K562 (cell line): ENCODE data around the gene SLC9A1. TPM values are rescaled to one million over a fixed set of nuclear protein-coding genes. Genes with fewer than 3 reads are reported as not detected.

Source experiments
- BCOR ChIP-seq: fragments of 450-650 bp; IDR thresholded peaks from 2 replicates; pipeline ENCODE4 v1.6.1; 2016
- CEBPG ChIP-seq, 3 experiments: fragments of 200-800 bp in 1 of 3; sonication (Bioruptor generic) in 1 of 3; sonication (generic) in 1 of 3; formaldehyde crosslinking in 1 of 3; IDR thresholded peaks in 2 of 3; conservative IDR thresholded peaks in 1 of 3; 2 replicates each; pipeline versions ENCODE4 v1.6.1 to v1.8.0; 2016 to 2022; ENCODE audit warnings: missing compliant biosample characterization in 2 of 3, missing genetic modification characterization in 2 of 3, mild to moderate bottlenecking in 1 of 3, missing genetic modification reagents in 1 of 3
- CREB1 ChIP-seq, 2 experiments: sonication (generic) in 1 of 2; formaldehyde crosslinking in 1 of 2; IDR thresholded peaks; 2 replicates each; pipeline versions ENCODE4 v1.6.1 to v1.8.0; 2012 to 2022; ENCODE audit warnings: inconsistent platforms in 1 of 2, mild to moderate bottlenecking in 1 of 2, missing genetic modification reagents in 1 of 2, moderate library complexity in 1 of 2
- EWSR1 ChIP-seq: fragments of 450-650 bp; IDR thresholded peaks from 2 replicates; pipeline ENCODE4 v1.6.1; 2018; ENCODE audit warnings: borderline replicate concordance, mild to moderate bottlenecking, low read depth, moderate library complexity; ENCODE audit not compliant: partially characterized antibody
- FOXK2 ChIP-seq, 2 experiments: fragments of 450-650 bp; IDR thresholded peaks in 1 of 2; conservative IDR thresholded peaks in 1 of 2; 2 replicates each; pipeline ENCODE4 v1.6.1; 2016; ENCODE audit warnings: low read depth in 2 of 2, mild to moderate bottlenecking in 1 of 2
- HMG20A ChIP-seq: fragments of 450-650 bp; formaldehyde crosslinking; conservative IDR thresholded peaks from 2 replicates; pipeline ENCODE4 v1.4.0; 2020; ENCODE audit warnings: mild to moderate bottlenecking, mixed read lengths
- JUN ChIP-seq, 2 experiments: sonication (generic) in 1 of 2; formaldehyde crosslinking in 1 of 2; IDR thresholded peaks; 2 replicates each; pipeline versions ENCODE4 v1.6.1 to v1.8.0; 2012 to 2022; ENCODE audit warnings: borderline replicate concordance in 2 of 2, mild to moderate bottlenecking in 2 of 2, improper control_type of control experiment in 1 of 2, low read depth in 1 of 2, low read length in 1 of 2, missing genetic modification reagents in 1 of 2
- TOE1 ChIP-seq, 2 experiments: fragments of 450-650 bp in 1 of 2; sonication (generic) in 1 of 2; formaldehyde crosslinking in 1 of 2; IDR thresholded peaks; 2 replicates each; pipeline versions ENCODE4 v1.7.1 to v1.8.0; 2016 to 2022; ENCODE audit warnings: borderline replicate concordance in 2 of 2, mild to moderate bottlenecking in 2 of 2, antibody characterized with exemption in 1 of 2, inconsistent platforms in 1 of 2, low read depth in 1 of 2, missing genetic modification reagents in 1 of 2, moderate library complexity in 1 of 2
- ZFX ChIP-seq: sonication (generic); formaldehyde crosslinking; IDR thresholded peaks from 2 replicates; pipeline ENCODE4 v1.8.0; 2022; ENCODE audit warnings: mild to moderate bottlenecking, missing genetic modification reagents, moderate library complexity
- ZNF197 ChIP-seq: fragments of 200-800 bp; sonication (Bioruptor generic); IDR thresholded peaks from 2 replicates; pipeline ENCODE4 v1.6.1; 2016; ENCODE audit warnings: low read depth, missing genetic modification characterization, missing compliant biosample characterization
- ZNF232 ChIP-seq: sonication (generic); formaldehyde crosslinking; IDR thresholded peaks from 2 replicates; pipeline ENCODE4 v1.8.0; 2022; ENCODE audit warnings: mild to moderate bottlenecking, missing genetic modification reagents
- ZNF384 ChIP-seq: IDR thresholded peaks from 2 replicates; pipeline ENCODE4 v1.6.1; 2012; ENCODE audit warnings: low read depth, low read length, improper control_type of control experiment
- ZZZ3 ChIP-seq: fragments of 450-650 bp; IDR thresholded peaks from 2 replicates; pipeline ENCODE4 v1.6.1; 2016; ENCODE audit warnings: antibody characterized with exemption, mild to moderate bottlenecking, moderate library complexity
- polyA plus RNA-seq, 8 experiments: library from polyadenylated mRNA; depleted of rRNA in 4 of 8; stranded (reverse) in 5 of 8; unstranded in 3 of 8; fragments of >200 nt; fragmentation: Nextera tagmentation in 2 of 8; fragmentation: Illumina TruSeq in 1 of 8; extraction: Ambion mirVana in 2 of 8; extraction: Trizol in 1 of 8; gene quantifications; 2 replicates each; pipeline versions ENCODE4 v1.2.1 to v1.2.3, GENCODE V29; 2011 to 2014; ENCODE audit warnings: inconsistent platforms in 1 of 8, missing spikeins in 1 of 8
- total RNA-seq, 7 experiments: library from RNA; depleted of rRNA in 6 of 7; stranded (reverse); fragments of >200 nt in 6 of 7; fragmentation: Illumina TruSeq in 2 of 7; extraction: Trizol in 2 of 7; gene quantifications; 2 replicates each; pipeline versions ENCODE4 v1.2.1 to v1.2.3, GENCODE V29; 2011 to 2021; ENCODE audit warnings: low replicate concordance in 1 of 7
- TF ChIP-seq, protein P1 (sequence below): fragments of 200-800 bp; sonication (Bioruptor generic); IDR thresholded peaks from 2 replicates; pipeline ENCODE4 v1.6.1; 2017; ENCODE audit warnings: missing genetic modification characterization, missing compliant biosample characterization
- TF ChIP-seq, protein P2 (sequence below): fragments of 450-650 bp; IDR thresholded peaks from 2 replicates; pipeline ENCODE4 v1.6.1; 2017; ENCODE audit warnings: antibody characterized with exemption
- TF ChIP-seq, protein P3 (sequence below): fragments of 450-650 bp; IDR thresholded peaks from 2 replicates; pipeline ENCODE4 v1.6.1; 2016
- TF ChIP-seq, protein P4 (sequence below): fragments of 250-450 bp; sonication (Bioruptor Pico); IDR thresholded peaks from 2 replicates; pipeline ENCODE4 v1.4.0; 2020; ENCODE audit warnings: mild to moderate bottlenecking
- TF ChIP-seq, protein P5 (sequence below), 2 experiments: fragments of 450-650 bp; IDR thresholded peaks; 2 replicates each; pipeline ENCODE4 v1.6.1; 2016

The SLC9A1 gene
- total and polyA plus RNA-seq, 9 of the 15 experiments (the other 6 are each of a cell fraction or from before 2014, with no cell fraction given), result 0.59 to 14.4 (median 2.0) TPM

DNA sequence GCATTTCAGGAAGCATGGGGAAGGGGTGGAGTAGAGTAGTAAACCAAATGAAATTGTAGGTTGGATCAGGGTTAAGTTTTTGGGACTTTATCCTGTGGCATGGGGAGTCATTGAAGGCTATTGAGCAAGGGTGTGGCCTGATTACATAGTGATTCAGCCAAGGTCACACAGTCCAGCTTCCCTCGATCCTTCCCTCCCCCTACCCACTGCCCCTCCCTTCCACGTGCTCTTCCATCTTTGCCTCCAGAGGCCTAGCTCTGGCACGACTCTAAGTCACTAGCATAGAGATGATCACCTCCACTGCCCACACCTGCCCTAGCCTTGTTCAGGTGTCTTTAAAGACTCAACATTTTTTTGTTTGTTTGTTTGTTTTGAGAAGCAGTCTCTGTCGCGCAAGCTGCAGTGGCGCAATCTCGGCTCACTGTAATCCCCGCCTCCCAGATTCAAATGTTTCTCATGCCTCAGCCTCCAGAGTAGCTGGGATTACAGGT is 37.2 kb upstream of the SLC9A1 start (continued):
- TF ChIP-seq ZFX (CRISPR knock-in tag) (peak; percentile 73), JUN (IDR thresholded peaks at IDR 0.05; ENCODE audit: borderline replicate concordance, low read depth, low read length) (peak; percentile 16; the same call in 1 of the 2 replicates), JUN (CRISPR knock-in tag; IDR thresholded peaks at IDR 0.05; ENCODE audit: borderline replicate concordance) (no peak), FOXK2 (conservative IDR thresholded peaks at IDR 0.05 in 1 of 2, IDR thresholded peaks at IDR 0.05 in 1 of 2; ENCODE audit: low read depth in 2 of 2) (peak in 1 of 2 experiments; percentile 19; a peak in 1 of 4 replicates), ZNF232 (CRISPR knock-in tag) (no peak), ZNF384 (no peak), HMG20A (CRISPR knock-in tag) (no peak), CREB1 (IDR thresholded peaks at IDR 0.05) (no peak), CREB1 (CRISPR knock-in tag; IDR thresholded peaks at IDR 0.05) (no peak), EWSR1 (no peak), ZZZ3 (no peak), TOE1 (IDR thresholded peaks at IDR 0.05; ENCODE audit: borderline replicate concordance) (no peak), TOE1 (CRISPR knock-in tag; IDR thresholded peaks at IDR 0.05; ENCODE audit: borderline replicate concordance, low read depth) (no peak), ZNF197 (CRISPR knock-in tag) (no peak), CEBPG (CRISPR knock-in tag; IDR thresholded peaks at IDR 0.05) (peak; percentile 67; the same call in 1 of the 2 replicates), CEBPG (tag; conservative IDR thresholded peaks at IDR 0.05 in 1 of 2, IDR thresholded peaks at IDR 0.05 in 1 of 2) (peak; percentile 62 to 80), BCOR (0 out of 2 replicates have a peak, but pooled peaks have one; percentile 28)
- TF ChIP-seq, protein P1, sequence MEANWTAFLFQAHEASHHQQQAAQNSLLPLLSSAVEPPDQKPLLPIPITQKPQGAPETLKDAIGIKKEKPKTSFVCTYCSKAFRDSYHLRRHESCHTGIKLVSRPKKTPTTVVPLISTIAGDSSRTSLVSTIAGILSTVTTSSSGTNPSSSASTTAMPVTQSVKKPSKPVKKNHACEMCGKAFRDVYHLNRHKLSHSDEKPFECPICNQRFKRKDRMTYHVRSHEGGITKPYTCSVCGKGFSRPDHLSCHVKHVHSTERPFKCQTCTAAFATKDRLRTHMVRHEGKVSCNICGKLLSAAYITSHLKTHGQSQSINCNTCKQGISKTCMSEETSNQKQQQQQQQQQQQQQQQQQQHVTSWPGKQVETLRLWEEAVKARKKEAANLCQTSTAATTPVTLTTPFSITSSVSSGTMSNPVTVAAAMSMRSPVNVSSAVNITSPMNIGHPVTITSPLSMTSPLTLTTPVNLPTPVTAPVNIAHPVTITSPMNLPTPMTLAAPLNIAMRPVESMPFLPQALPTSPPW (CRISPR knock-in tag), result no peak
- TF ChIP-seq, protein P2, sequence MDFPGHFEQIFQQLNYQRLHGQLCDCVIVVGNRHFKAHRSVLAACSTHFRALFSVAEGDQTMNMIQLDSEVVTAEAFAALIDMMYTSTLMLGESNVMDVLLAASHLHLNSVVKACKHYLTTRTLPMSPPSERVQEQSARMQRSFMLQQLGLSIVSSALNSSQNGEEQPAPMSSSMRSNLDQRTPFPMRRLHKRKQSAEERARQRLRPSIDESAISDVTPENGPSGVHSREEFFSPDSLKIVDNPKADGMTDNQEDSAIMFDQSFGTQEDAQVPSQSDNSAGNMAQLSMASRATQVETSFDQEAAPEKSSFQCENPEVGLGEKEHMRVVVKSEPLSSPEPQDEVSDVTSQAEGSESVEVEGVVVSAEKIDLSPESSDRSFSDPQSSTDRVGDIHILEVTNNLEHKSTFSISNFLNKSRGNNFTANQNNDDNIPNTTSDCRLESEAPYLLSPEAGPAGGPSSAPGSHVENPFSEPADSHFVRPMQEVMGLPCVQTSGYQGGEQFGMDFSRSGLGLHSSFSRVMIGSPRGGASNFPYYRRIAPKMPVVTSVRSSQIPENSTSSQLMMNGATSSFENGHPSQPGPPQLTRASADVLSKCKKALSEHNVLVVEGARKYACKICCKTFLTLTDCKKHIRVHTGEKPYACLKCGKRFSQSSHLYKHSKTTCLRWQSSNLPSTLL, result no peak
- TF ChIP-seq, protein P3, sequence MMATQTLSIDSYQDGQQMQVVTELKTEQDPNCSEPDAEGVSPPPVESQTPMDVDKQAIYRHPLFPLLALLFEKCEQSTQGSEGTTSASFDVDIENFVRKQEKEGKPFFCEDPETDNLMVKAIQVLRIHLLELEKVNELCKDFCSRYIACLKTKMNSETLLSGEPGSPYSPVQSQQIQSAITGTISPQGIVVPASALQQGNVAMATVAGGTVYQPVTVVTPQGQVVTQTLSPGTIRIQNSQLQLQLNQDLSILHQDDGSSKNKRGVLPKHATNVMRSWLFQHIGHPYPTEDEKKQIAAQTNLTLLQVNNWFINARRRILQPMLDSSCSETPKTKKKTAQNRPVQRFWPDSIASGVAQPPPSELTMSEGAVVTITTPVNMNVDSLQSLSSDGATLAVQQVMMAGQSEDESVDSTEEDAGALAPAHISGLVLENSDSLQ, result no peak
- TF ChIP-seq, protein P4, sequence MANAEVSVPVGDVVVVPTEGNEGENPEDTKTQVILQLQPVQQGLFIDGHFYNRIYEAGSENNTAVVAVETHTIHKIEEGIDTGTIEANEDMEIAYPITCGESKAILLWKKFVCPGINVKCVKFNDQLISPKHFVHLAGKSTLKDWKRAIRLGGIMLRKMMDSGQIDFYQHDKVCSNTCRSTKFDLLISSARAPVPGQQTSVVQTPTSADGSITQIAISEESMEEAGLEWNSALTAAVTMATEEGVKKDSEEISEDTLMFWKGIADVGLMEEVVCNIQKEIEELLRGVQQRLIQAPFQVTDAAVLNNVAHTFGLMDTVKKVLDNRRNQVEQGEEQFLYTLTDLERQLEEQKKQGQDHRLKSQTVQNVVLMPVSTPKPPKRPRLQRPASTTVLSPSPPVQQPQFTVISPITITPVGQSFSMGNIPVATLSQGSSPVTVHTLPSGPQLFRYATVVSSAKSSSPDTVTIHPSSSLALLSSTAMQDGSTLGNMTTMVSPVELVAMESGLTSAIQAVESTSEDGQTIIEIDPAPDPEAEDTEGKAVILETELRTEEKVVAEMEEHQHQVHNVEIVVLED, result no peak
- TF ChIP-seq, protein P5, sequence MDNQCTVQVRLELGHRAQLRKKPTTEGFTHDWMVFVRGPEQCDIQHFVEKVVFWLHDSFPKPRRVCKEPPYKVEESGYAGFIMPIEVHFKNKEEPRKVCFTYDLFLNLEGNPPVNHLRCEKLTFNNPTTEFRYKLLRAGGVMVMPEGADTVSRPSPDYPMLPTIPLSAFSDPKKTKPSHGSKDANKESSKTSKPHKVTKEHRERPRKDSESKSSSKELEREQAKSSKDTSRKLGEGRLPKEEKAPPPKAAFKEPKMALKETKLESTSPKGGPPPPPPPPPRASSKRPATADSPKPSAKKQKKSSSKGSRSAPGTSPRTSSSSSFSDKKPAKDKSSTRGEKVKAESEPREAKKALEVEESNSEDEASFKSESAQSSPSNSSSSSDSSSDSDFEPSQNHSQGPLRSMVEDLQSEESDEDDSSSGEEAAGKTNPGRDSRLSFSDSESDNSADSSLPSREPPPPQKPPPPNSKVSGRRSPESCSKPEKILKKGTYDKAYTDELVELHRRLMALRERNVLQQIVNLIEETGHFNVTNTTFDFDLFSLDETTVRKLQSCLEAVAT (IDR thresholded peaks at IDR 0.05), result 0 out of 4 replicates have a peak, but pooled peaks of 1 of the 2 experiments have one; percentile 8
